Astrocyte (in vitro differentiated cells and primary cell): Measurements from ENCODE around the gene RPS6KA2. TPM values are rescaled to one million over a fixed set of nuclear protein-coding genes. Genes with fewer than 3 reads are reported as not detected.

Experiments
- DNase-seq: peaks from one replicate; pipeline ENCODE4 v3.0.0-alpha.2; 2010; ENCODE audit warnings: low read depth
- FAIRE-seq: peaks from 2 replicates; lab custom pipeline; 2011; peaks lifted over from hg19 to GRCh38; lab: Jason Lieb, UNC
- H2AFZ ChIP-seq: 2 replicates; pipeline ENCODE4 v1.6.0; 2012; ENCODE audit warnings: low read depth, low read length, inconsistent platforms
- H3K27ac ChIP-seq: 2 replicates; pipeline ENCODE4 v1.5.1; 2011; ENCODE audit warnings: low read depth, low read length, inconsistent platforms
- H3K27me3 ChIP-seq: 2 replicates; pipeline ENCODE4 v1.6.0; 2011; ENCODE audit warnings: low read length, inconsistent platforms; ENCODE audit not compliant: insufficient read depth
- H3K36me3 ChIP-seq: 2 replicates; pipeline ENCODE4 v1.5.1; 2011; ENCODE audit warnings: low read length, inconsistent platforms; ENCODE audit not compliant: insufficient read depth
- H3K4me1 ChIP-seq: 2 replicates; pipeline ENCODE4 v1.5.1; 2011; ENCODE audit warnings: low read length, inconsistent platforms; ENCODE audit not compliant: insufficient read depth
- H3K4me2 ChIP-seq: 2 replicates; pipeline ENCODE4 v1.6.0; 2012; ENCODE audit warnings: low read length, inconsistent platforms
- H3K4me3 ChIP-seq: 2 replicates; pipeline ENCODE4 v1.5.1; 2011; ENCODE audit warnings: low read depth, mild to moderate bottlenecking, low read length, inconsistent platforms; ENCODE audit not compliant: insufficient read depth
- H3K79me2 ChIP-seq: 2 replicates; pipeline ENCODE4 v1.6.0; 2012; ENCODE audit warnings: mild to moderate bottlenecking, low read length, inconsistent platforms; ENCODE audit not compliant: insufficient read depth
- H3K9ac ChIP-seq: 2 replicates; pipeline ENCODE4 v1.6.0; 2012; ENCODE audit warnings: mild to moderate bottlenecking, low read length, inconsistent platforms
- H3K9me3 ChIP-seq: 2 replicates; pipeline ENCODE4 v1.5.1; 2012; ENCODE audit warnings: low read depth, mild to moderate bottlenecking, low read length, inconsistent platforms; ENCODE audit not compliant: insufficient read depth
- H4K20me1 ChIP-seq: 2 replicates; pipeline ENCODE4 v1.6.0; 2012; ENCODE audit warnings: low read length, inconsistent platforms; ENCODE audit not compliant: insufficient read depth
- H3K27ac Mint-ChIP-seq: one replicate; pipeline ENCODE4 v1.8.0; 2021; ENCODE audit warnings: mild to moderate bottlenecking, mixed read lengths; ENCODE audit not compliant: unreplicated experiment
- H3K27me3 Mint-ChIP-seq: one replicate; pipeline ENCODE4 v1.8.0; 2021; ENCODE audit warnings: low read depth, mixed read lengths; ENCODE audit not compliant: unreplicated experiment
- H3K36me3 Mint-ChIP-seq: one replicate; pipeline ENCODE4 v1.8.0; 2021; ENCODE audit warnings: low read depth, mixed read lengths; ENCODE audit not compliant: unreplicated experiment
- H3K4me1 Mint-ChIP-seq: one replicate; pipeline ENCODE4 v1.8.0; 2021; ENCODE audit warnings: low read depth, mixed read lengths; ENCODE audit not compliant: unreplicated experiment
- H3K4me3 Mint-ChIP-seq: one replicate; pipeline ENCODE4 v1.8.0; 2021; ENCODE audit warnings: mild to moderate bottlenecking, moderate library complexity, mixed read lengths; ENCODE audit not compliant: unreplicated experiment
- H3K9me3 Mint-ChIP-seq: one replicate; pipeline ENCODE4 v1.8.0; 2021; ENCODE audit warnings: mild to moderate bottlenecking, mixed read lengths; ENCODE audit not compliant: unreplicated experiment
- EZH2 ChIP-seq: IDR thresholded peaks from 2 replicates; pipeline ENCODE4 v1.6.1; 2012; ENCODE audit warnings: mild to moderate bottlenecking, low read length, inconsistent platforms; ENCODE audit not compliant: insufficient read depth
- total RNA-seq: library from RNA; stranded (reverse); gene quantifications from 2 replicates; pipeline ENCODE4 v1.2.1, GENCODE V29; 2021
- TF ChIP-seq, protein P1 (sequence below): IDR thresholded peaks from 2 replicates; pipeline ENCODE4 v1.5.1; 2011; ENCODE audit warnings: low read depth, mild to moderate bottlenecking, inconsistent platforms, low read length, moderate library complexity; ENCODE audit not compliant: insufficient read depth

RPS6KA2 gene
- total RNA-seq, 1 donor from 2014 or later, result 33.5 TPM

DNA sequence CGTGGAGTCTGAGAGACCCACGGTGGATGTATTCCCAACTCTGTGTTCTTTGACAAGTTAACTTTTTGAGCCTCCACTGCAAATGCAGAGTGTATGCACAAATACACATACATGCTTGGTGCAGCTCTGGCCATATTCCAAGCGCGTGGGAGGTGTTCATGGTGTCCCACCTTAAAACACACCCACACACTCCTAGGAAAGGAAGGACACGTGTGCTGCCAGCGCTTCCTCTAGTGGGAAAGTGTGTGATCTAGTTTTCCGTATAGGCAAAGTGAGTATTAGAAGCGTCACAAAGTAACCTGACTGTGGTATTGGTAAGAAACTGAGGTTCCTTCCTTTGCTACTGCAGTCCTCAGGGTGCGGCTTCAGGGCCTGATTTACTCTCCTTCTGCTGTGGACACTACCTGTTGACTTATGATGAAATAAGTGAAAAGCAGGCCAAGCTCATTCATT lies 208.3 kb downstream of the RPS6KA2 start:
- DNase-seq (no peak), FAIRE-seq (no peak)
- H3K36me3 Mint-ChIP-seq, result peaks cover 42% of the 10 kb centered on the region
- Histone ChIP-seq H3K9me3 (peaks cover 5% of the 10 kb centered on the region), H3K4me2 (no peak overlapping the region), H3K27ac (no peak overlapping the region), H2AFZ (no peak overlapping the region), H3K36me3 (peaks cover 3% of the 10 kb centered on the region), H3K79me2 (no peaks in the 10 kb centered on the region), H3K4me3 (no peak overlapping the region), H3K27me3 (no peaks in the 10 kb centered on the region), H4K20me1 (peaks cover 12% of the 10 kb centered on the region), H3K9ac (no peak overlapping the region), H3K4me1 (no peaks in the 10 kb centered on the region)
- no peak overlapping the region for H3K27ac Mint-ChIP-seq
- peaks cover 4% of the 10 kb centered on the region for H3K9me3 Mint-ChIP-seq
- H3K27me3 Mint-ChIP-seq, result no peaks in the 10 kb centered on the region
- TF ChIP-seq, protein P1, sequence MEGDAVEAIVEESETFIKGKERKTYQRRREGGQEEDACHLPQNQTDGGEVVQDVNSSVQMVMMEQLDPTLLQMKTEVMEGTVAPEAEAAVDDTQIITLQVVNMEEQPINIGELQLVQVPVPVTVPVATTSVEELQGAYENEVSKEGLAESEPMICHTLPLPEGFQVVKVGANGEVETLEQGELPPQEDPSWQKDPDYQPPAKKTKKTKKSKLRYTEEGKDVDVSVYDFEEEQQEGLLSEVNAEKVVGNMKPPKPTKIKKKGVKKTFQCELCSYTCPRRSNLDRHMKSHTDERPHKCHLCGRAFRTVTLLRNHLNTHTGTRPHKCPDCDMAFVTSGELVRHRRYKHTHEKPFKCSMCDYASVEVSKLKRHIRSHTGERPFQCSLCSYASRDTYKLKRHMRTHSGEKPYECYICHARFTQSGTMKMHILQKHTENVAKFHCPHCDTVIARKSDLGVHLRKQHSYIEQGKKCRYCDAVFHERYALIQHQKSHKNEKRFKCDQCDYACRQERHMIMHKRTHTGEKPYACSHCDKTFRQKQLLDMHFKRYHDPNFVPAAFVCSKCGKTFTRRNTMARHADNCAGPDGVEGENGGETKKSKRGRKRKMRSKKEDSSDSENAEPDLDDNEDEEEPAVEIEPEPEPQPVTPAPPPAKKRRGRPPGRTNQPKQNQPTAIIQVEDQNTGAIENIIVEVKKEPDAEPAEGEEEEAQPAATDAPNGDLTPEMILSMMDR, result no peak
- no peak for TF ChIP-seq EZH2
- no peak overlapping the region for H3K4me3 Mint-ChIP-seq
- peaks cover 10% of the 10 kb centered on the region for H3K4me1 Mint-ChIP-seq

DNA sequence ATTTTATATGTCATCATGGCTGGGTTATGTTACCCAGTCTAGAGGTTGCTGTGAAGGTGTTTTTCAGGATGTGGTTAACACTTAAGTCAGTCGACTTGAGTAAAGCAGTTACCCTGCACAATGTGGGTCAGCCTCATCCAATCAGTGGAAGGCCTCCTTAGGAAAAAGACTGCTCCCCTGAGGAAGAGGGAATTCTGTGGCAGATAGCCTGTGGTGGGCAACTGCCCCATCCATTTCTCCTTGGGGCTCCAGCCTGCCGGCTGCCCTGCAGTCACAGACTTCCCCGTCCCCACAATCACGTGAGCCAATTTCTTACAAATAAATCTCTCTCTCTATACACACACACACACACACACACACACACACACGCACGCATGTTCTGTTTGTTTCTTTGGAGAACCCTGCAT lies 209.8 kb downstream of the RPS6KA2 start:
- H3K27me3 Mint-ChIP-seq, result no peaks in the 10 kb centered on the region

DNA sequence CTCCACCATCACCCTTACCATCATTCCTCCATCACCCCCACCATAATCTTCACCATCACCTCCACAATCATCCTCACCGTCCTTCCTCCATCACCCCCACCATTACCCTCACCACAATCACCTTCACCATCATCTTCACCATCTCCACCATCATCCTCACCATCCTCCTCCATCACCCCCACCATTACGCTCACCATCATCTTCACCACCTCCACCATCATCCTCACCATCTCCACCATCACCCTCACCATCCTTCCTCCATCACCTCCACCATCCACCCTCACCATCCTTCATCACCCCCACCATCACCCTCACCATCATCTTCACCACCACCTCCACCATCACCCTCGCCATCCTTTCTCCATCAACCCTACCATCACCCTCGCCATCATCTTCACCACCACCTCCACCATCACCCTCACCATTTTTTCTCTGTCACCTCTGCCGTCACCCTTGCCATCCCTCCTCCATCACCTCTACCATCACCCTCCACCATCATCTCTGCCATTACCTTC lies 211.2 kb downstream of the RPS6KA2 start:
- Histone ChIP-seq H2AFZ (no peak overlapping the region), H3K79me2 (no peaks in the 10 kb centered on the region), H3K36me3 (peaks cover 3% of the 10 kb centered on the region), H3K4me1 (no peaks in the 10 kb centered on the region), H3K27ac (no peak overlapping the region), H3K4me2 (no peak overlapping the region), H3K9ac (no peak overlapping the region), H3K9me3 (peaks cover 5% of the 10 kb centered on the region), H3K4me3 (no peak overlapping the region), H3K27me3 (no peaks in the 10 kb centered on the region), H4K20me1 (peaks cover 12% of the 10 kb centered on the region)
- no peak for FAIRE-seq
- peaks cover 35% of the 10 kb centered on the region for H3K36me3 Mint-ChIP-seq
- DNase-seq, result no peak
- H3K9me3 Mint-ChIP-seq, result peaks cover 4% of the 10 kb centered on the region
- peaks cover 7% of the 10 kb centered on the region for H3K4me1 Mint-ChIP-seq
- no peaks in the 10 kb centered on the region for H3K27me3 Mint-ChIP-seq
- no peak overlapping the region for H3K4me3 Mint-ChIP-seq
- H3K27ac Mint-ChIP-seq, result no peak overlapping the region
- TF ChIP-seq EZH2, result no peak
- TF ChIP-seq, protein P1, result no peak

More for the DNA sequence above, 209.8 kb downstream of the RPS6KA2 start:
- Histone ChIP-seq H3K4me3 (no peak overlapping the region), H4K20me1 (peaks cover 12% of the 10 kb centered on the region), H2AFZ (no peak overlapping the region), H3K9ac (no peak overlapping the region), H3K27me3 (no peaks in the 10 kb centered on the region), H3K9me3 (peaks cover 5% of the 10 kb centered on the region), H3K36me3 (peaks cover 3% of the 10 kb centered on the region), H3K27ac (no peak overlapping the region), H3K4me2 (no peak overlapping the region), H3K79me2 (no peaks in the 10 kb centered on the region), H3K4me1 (no peaks in the 10 kb centered on the region)
- Mint-ChIP-seq H3K9me3 (peaks cover 4% of the 10 kb centered on the region), H3K4me3 (no peak overlapping the region), H3K36me3 (peaks cover 38% of the 10 kb centered on the region), H3K4me1 (peaks cover 7% of the 10 kb centered on the region), H3K27ac (no peak overlapping the region)
- TF ChIP-seq, protein P1, result no peak
- TF ChIP-seq EZH2, result no peak
- DNase-seq (no peak), FAIRE-seq (no peak)
